Measurements from ENCODE around the gene CHST1.

CHST1 gene

GRCh38 chr11:45660729-45661438, 4.5 kb downstream of the CHST1 start:
- peak; percentile 50 for DNase-seq (ENCODE audit: low spot score)

DNA sequence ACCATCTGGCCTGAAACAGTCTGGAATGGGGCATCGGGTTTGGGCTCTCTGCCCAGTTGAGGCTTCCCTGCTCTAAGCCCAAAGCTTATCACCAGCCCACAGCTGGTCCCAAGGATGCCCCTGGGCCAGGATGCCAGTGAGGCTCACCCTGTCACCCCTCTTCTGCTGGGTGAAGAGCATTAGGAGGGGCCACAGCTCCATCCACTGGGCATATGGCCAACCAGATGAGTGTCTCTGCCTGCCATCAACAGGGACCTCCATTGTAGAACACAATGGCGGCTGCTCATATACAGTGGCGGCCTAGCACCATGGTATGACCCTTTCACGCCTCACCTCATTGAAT, 5.6 kb downstream of the CHST1 start:
- DNase-seq (ENCODE audit: low spot score) = no peak

DNA sequence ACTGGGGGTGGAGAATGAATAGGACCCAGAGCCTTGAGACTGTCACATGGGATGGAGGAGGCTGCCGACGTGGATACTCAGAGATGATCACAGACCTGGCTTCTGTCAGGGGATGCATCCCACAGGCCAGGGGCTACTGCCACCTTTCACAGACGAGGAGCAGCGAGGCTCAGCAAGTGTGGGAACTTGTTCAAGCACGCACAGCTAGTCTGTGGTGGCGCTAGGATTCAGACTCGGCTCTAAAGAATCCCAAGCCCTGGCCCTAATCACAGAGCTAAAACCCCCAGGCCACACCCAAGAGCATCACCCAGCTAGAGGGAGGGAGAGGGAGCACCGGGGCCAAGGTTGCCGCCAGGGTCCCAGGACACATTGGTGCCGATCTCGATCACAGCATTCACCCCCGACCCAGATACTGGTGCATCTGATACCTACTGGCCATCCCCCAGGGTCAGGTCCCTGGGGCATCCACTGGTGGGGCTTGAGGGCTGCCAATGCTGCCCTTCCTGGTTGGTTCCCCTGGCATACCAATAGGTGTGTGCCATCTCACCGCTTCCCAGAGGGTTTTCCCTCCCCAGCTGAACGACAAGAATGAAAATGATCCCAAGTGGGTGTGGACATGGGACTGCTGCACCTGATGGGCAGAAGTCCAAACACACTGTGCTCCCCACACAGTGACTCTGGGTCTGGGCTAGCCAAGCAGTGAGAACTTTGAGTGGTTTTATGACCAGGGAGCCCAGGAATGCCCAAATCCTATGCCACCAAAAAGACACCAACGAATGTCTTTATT, 6.2 kb downstream of the CHST1 start:
- no peak for DNase-seq (ENCODE audit: low spot score)

DNA sequence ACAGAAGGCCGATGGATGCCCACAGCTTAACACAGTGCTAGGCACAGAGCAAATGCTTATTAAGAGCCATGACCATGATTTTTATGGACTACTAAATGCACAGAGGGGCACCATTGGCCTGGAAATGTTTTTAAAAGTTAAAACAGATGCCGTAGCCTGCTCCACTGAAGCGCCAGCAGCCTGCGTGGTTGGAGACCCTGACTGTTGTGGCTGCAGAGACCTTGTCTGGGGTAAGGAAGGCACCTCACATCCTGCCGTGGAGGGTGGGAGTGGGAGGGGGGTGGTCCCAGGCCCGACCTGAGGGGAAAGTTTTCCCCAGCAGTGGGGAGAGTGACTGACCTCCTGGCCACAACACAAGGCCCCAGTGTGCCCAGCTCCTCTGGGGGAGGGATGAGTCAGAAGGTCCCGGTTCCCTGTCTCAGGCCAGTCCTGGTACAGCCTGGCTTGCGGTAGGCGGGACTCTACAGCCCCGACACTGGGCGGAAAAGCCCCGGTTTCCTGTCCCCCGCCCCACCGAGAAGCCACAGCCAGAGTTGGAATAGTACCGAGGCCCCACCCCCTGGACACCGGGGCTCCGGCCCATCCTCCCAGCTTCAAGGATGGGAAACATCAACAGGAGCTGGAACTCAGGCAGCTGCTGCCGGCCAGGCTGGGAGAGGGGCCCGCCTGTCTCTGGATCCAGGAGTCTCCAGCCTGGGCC, 7.0 kb downstream of the CHST1 start:
- DNase-seq (ENCODE audit: low spot score) = peak; percentile 49

- DNase-seq (ENCODE audit: low spot score) = no peak
These were observed 7.7 kb downstream of the CHST1 start for GRCh38 chr11:45657496-45658260.

GRCh38 chr11:45655831-45656230, 9.6 kb downstream of the CHST1 start:
- no peak for DNase-seq (ENCODE audit: low spot score)

DNA sequence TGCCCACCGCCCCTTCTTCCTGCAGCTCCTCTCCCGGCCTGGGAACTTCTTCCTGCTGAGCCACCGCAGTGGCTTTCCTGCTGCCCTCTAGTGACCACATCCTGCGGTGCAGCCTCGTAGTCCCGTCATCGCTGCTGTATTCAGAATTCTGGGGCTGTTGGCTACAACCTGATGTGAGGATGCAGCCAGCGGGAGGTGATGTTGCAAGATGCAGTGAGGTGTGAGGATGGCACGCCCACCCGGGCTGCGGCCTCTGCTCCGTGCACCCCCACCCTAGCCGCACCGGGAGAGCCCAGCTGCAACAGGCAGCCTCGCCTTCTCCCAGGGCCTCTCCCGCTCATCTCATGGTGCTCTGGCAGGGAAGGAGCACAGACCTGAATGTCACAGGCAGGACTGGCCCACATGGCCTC, 10.1 kb downstream of the CHST1 start:
- DNase-seq (ENCODE audit: low spot score) = peak; percentile 75

DNA sequence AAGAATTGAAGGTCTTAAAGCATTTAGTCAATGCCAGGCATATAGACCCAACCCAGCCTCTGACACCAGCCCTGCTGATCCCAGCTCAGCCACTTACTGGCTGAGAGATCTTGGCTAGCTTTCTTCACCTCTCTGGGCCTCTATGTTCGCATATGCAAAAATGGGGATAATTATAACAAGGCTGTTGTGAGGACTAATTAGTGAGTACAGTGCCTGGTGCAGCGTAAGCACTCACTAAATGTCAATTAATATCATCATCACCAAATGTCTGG, 10.5 kb downstream of the CHST1 start:
- DNase-seq (ENCODE audit: low spot score) = no peak

GRCh38 chr11:45654231-45655011, 11.0 kb downstream of the CHST1 start:
- DNase-seq (ENCODE audit: low spot score) = no peak

DNA sequence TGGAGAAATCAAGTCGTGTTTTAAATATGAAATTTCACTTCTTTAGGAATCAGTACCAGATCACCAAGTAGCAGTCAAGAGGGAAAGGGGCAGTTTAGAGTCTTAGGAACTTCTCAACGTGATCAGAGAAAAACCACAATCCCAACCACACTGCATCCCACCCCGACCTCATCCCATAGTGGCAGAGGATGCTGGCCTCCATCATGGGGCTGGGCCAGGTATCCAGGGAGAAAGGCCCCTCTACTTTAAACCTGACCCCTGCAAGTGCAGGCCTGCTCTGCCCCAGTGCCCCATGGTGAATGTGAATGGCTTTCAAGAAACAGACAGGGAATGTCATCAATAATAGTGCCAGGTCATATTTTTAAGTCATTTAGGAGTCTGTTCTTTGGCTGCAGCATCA, 12.1 kb downstream of the CHST1 start:
- no peak for DNase-seq (ENCODE audit: low spot score)

DNA sequence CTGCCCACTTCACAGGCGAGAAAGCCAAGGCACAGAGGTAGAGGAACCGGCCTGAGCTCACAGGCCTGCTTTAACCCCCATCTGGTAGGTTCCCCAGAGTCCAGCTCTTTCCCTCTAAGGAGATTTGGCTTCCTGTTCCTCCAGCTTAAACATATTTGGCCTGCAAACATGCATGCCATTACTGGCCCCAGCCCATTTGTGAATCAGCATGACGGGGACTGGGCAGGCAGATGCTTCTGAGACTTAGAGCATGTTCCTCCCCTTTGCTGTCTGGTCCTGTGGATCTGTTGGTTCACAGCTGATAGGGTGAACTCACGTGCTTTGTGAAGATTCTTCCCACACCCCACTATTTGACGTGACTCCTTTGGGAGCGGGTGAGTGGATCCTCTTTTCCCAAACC, 12.6 kb downstream of the CHST1 start:
- no peak for DNase-seq (ENCODE audit: low spot score)

DNA sequence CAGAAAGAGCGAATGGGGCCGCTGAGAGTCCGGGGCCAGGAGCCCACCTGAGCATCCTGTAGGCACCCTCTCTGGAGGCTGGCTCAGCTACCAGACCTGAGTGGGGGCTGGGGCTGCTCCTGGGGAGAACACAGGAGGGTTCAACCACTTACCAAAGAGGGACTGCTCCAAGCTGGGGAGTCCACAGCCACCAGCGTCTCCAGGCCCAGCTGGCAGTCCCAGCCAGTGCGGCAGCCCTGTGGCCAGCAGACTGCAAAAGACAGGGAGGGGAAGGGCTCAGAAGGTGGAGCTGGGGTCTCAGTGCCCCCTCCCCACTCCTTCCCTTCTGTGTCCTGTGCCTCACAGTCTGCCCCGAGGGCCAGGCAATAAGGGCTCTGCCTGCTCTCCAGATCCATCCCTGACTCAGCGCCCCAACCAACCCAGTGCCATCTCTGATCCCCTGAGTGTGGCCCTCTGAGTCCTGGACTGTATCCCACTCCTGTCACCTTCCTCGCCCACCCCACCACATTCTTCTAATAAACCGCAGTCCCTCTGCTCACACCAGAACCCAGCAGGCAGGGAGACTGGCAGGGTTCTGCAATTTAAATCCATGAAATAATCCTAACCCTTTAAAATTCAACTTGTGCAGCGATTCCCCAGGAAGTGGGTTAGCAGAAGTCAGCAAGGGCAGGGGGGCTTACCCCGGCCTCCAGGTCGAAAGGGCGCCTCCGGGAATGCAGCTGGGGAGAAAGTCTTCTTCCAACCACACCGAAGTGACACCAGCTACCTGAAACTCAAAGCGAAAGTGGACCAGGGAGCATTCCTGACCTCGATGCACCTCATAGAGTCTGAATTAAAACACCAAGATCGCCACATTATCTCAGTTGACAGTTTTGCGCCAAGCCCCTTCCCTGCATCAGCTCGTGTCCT, 13.3 kb downstream of the CHST1 start:
- no peak for DNase-seq (ENCODE audit: low spot score)

DNA sequence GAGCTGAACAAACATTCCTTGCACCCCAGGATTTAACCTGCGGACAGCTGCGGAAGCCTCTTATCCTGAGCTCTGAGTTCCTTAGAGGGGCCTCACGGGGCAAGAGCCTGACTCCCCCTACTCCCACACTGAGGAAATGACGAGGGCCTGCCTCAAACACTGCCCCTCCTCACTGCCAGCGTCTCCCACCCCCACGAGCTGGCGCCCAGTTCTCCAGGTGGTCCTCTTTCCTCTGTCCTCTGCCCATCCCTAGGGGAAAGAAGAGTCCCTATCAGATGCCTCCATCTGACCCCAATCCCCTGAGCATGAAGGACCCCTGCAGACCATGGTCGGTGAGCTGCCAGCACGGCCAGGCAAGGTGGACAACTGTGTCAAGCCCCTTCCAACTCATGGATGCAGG, 14.3 kb downstream of the CHST1 start:
- no peak for DNase-seq (ENCODE audit: low spot score)

GRCh38 chr11:45650166-45651095, 15.0 kb downstream of the CHST1 start:
- DNase-seq (ENCODE audit: low spot score) = no peak

DNA sequence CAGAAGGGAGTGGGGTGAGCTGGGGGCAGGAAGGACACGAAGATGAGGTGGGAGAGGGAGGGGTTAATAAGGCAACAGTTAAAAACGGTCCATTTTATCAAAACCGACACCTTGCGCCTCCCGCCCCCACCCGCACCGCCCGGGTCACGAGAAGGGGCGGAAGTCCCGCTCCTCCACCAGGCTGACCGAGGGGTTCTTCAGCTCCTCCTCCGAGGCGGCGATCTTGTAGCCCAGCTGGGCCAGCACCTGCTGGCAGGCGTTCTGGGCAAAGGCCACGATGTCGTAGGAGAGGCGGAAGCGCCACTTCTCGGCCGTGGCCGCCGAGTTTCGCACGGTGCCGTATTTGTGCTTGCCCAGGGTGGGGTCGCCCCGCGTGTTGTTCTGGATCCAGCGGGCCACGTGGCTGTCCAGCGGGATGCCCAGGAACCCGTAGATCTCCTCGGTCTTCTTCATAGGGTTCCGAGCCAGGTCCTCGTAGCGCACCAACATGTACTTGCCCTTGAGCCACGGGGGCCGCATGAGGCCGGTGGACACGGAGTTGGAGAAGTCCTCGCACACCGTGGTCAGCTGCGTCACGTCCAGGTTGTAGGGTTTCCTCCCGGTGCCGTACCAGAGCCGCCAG, 15.8 kb downstream of the CHST1 start:
- no peak for DNase-seq (ENCODE audit: low spot score)

GRCh38 chr11:45648931-45649330, 16.5 kb downstream of the CHST1 start:
- DNase-seq (ENCODE audit: low spot score) = no peak

GRCh38 chr11:45647786-45648185, 17.6 kb downstream of the CHST1 start:
- no peak for DNase-seq (ENCODE audit: low spot score)

GRCh38 chr11:45647329-45647728, 18.1 kb downstream of the CHST1 start:
- no peak for DNase-seq (ENCODE audit: low spot score)

Measured in SK-N-DZ (cell line).